ENCODE data around the gene UFSP2.

- no peak for TF ChIP-seq POLR2A (IDR thresholded peaks at IDR 0.05)
- no peak for TF ChIP-seq CTCF (IDR thresholded peaks at IDR 0.05)
These were observed 35.8 kb upstream of the UFSP2 start for GRCh38 chr4:185461565-185461964.

Data from heart left ventricle (tissue), 13 donors.